Pons (tissue), 1 donor: ENCODE measurements around the gene UBR1.
"Not testable (repeated sequence)": the region's sequence is repeated elsewhere in the genome, so short reads cannot be mapped to it uniquely, and the experiment has no call there.

ENCODE experiments used
- DNase-seq: peaks from one replicate; pipeline ENCODE4 v3.0.0-alpha.2; 2016; ENCODE audit warnings: low spot score

The UBR1 gene

GRCh38 chr15:42911058-42911592 lies 194.7 kb downstream of the UBR1 start:
- DNase-seq: no peak

GRCh38 chr15:42908538-42908937 lies 197.3 kb downstream of the UBR1 start:
- no peak for DNase-seq

DNA sequence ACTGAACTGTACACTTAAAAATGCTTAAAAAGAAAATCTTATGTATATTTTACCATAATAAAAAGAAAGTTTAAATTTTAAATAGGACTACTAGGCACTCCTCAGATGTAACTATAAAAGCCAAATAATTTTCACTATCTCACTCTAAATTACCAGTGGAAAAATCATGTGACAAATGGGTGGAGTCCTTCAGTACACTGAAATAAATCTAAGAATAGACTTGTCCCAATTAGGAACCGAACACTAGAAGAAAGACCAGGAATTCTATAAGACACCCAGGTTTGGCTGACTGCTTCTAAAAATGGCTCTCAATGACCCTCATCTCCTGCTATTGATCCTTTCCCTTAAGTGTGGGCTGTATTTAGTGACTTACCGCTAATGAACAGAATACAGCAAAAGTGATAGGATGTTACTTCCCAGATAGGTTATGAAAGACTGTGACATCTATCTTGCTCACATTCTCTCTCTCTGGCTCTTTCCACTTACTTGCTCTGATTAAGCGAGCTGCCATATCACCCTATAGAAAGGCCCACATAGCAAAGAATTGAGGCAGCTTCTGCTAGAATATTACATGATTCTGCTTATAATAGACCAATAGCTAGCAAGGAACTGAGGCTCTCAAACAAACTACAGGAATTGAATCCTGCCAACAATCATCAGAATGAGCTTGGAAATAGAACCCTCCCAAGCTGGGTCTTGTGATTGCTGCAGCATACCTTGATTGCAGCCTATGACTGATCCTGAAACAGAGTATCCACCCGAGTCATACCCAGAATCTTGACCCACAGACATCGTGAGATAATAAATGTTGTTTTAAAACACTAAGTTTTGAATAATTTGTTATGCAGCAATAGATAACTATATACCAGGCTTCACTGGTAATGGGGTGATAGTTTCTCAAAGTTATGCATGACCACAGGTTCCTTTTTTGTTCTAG lies 202.2 kb downstream of the UBR1 start:
- no peak for DNase-seq

DNA sequence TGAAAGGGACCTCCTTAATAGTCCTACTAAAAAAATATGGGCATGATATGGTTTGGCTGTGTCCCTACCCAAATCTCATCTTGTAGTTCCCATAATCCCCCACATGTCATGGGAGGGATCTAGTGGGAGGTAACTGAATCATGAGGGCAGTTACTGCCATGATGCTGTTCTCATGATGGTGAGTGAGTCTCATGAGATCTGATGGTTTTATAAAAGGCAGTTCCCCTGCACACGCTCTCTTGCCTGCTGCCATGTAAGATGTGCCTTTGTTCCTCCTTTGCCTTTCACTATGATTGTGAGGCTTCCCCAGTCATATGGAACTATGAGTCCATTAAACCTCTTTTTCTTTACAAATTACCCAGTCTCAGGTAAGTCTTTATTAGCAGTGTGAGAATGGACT lies 211.9 kb downstream of the UBR1 start:
- DNase-seq: not testable (repeated sequence)
